ENCODE results near the gene KIF22.
"Not testable (repeated sequence)": the region's sequence is repeated elsewhere in the genome, so short reads cannot be mapped to it uniquely, and the experiment has no call there.

KIF22 gene

GRCh38 chr16:29760567-29761279 is 29.8 kb upstream of the KIF22 start:
- H3K4me3 ChIP-seq (replicated peaks; ENCODE audit: low read depth, low read length), result no peak overlapping the region
- no peak for DNase-seq (ENCODE audit: low read depth)
- no peak for TF ChIP-seq CTCF (IDR thresholded peaks at IDR 0.05; ENCODE audit: low read length, missing control alignments)

- H3K4me3 ChIP-seq (replicated peaks; ENCODE audit: low read depth, low read length); DNase-seq (ENCODE audit: low read depth): not testable (repeated sequence)
Observed at GRCh38 chr16:29761280-29761651, 29.3 kb upstream of the KIF22 start.

GRCh38 chr16:29761882-29762281 is 28.7 kb upstream of the KIF22 start:
- no peak overlapping the region for H3K4me3 ChIP-seq (replicated peaks; ENCODE audit: low read depth, low read length)
- no peak for TF ChIP-seq CTCF (IDR thresholded peaks at IDR 0.05; ENCODE audit: low read length, missing control alignments)
- DNase-seq (ENCODE audit: low read depth), result no peak

GRCh38 chr16:29763326-29763725 is 27.2 kb upstream of the KIF22 start:
- DNase-seq (ENCODE audit: low read depth), result no peak
- no peak for TF ChIP-seq CTCF (IDR thresholded peaks at IDR 0.05; ENCODE audit: low read length, missing control alignments)
- no peak overlapping the region for H3K4me3 ChIP-seq (replicated peaks; ENCODE audit: low read depth, low read length)

- no peak overlapping the region for H3K4me3 ChIP-seq (replicated peaks; ENCODE audit: low read depth, low read length)
- no peak for DNase-seq (ENCODE audit: low read depth)
- TF ChIP-seq CTCF (IDR thresholded peaks at IDR 0.05; ENCODE audit: low read length, missing control alignments), result no peak
Observed at GRCh38 chr16:29765167-29766032, 25.2 kb upstream of the KIF22 start.

- no peak for TF ChIP-seq CTCF (IDR thresholded peaks at IDR 0.05; ENCODE audit: low read length, missing control alignments)
- no peak overlapping the region for H3K4me3 ChIP-seq (replicated peaks; ENCODE audit: low read depth, low read length)
- no peak for DNase-seq (ENCODE audit: low read depth)
Observed at GRCh38 chr16:29766571-29766970, 24.0 kb upstream of the KIF22 start.

- H3K4me3 ChIP-seq (replicated peaks; ENCODE audit: low read depth, low read length), result no peak overlapping the region
- no peak for DNase-seq (ENCODE audit: low read depth)
- no peak for TF ChIP-seq CTCF (IDR thresholded peaks at IDR 0.05; ENCODE audit: low read length, missing control alignments)
Observed at GRCh38 chr16:29767062-29767461, 23.5 kb upstream of the KIF22 start.
